AG08395 (cell line): ENCODE results near the gene OBSCN.

Experiments used
- DNase-seq: peaks from one replicate; pipeline ENCODE4 v3.0.0; 2012; ENCODE audit warnings: mixed read lengths, low spot score

OBSCN gene

GRCh38 chr1:228358039-228358763, 150.4 kb downstream of the OBSCN start:
- no peak for DNase-seq

- no peak for DNase-seq
Observed at GRCh38 chr1:228358764-228359612, 151.1 kb downstream of the OBSCN start.

GRCh38 chr1:228359613-228360532, 152.0 kb downstream of the OBSCN start:
- DNase-seq = no peak

- no peak for DNase-seq
Observed at GRCh38 chr1:228360533-228361313, 152.9 kb downstream of the OBSCN start.

- DNase-seq = no peak
Observed at GRCh38 chr1:228361314-228362140, 153.7 kb downstream of the OBSCN start.

- DNase-seq = no peak
Observed at GRCh38 chr1:228362141-228362883, 154.5 kb downstream of the OBSCN start.

GRCh38 chr1:228362884-228363450, 155.1 kb downstream of the OBSCN start:
- DNase-seq = no peak

- no peak for DNase-seq
Observed at GRCh38 chr1:228363686-228364067, 155.8 kb downstream of the OBSCN start.

- DNase-seq = no peak
Observed at GRCh38 chr1:228364068-228364705, 156.3 kb downstream of the OBSCN start.

- DNase-seq = no peak
Observed at GRCh38 chr1:228364706-228365213, 156.9 kb downstream of the OBSCN start.

GRCh38 chr1:228365271-228366061, 157.6 kb downstream of the OBSCN start:
- no peak for DNase-seq

- DNase-seq = no peak
Observed at GRCh38 chr1:228366062-228366865, 158.4 kb downstream of the OBSCN start.

GRCh38 chr1:228366866-228367741, 159.3 kb downstream of the OBSCN start:
- no peak for DNase-seq

GRCh38 chr1:228367798-228368791, 160.3 kb downstream of the OBSCN start:
- no peak for DNase-seq
